ENCODE results near the gene COL11A1.
"Not testable (repeated sequence)": the region's sequence is repeated elsewhere in the genome, so short reads cannot be mapped to it uniquely, and the experiment has no call there.

The COL11A1 gene

GRCh38 chr1:103108376-103109150, at the start of gene COL11A1:
Gene COL11A1 (minus strand): TSS chr1:103108522. CDS start chr1:103108178, 344 bp downstream.
- DNase-seq, result no peak

- no peak for DNase-seq
These were observed 48.6 kb upstream of the COL11A1 start for GRCh38 chr1:103156966-103157365.

GRCh38 chr1:103146166-103146565, 37.8 kb upstream of the COL11A1 start:
- no peak for DNase-seq

DNA sequence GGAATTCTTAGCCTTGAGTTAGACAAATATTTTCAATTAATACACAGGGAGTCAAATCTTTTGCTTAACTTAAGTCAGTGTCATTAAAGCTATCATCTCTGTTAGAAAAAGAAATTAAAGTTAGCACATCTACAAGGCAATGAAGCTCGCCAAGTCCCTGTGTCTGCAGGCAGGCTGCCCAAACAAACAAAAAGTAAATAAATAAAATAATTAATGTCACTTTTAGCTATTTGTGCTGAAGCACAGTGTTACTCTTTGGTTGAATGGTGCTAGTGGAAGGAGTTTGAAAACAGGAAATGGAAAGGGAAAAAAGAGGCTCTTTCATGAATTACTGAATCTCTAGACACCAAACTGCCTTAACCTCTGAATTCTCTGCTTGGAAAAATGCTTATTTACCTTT, 37.1 kb upstream of the COL11A1 start:
- no peak for DNase-seq

DNA sequence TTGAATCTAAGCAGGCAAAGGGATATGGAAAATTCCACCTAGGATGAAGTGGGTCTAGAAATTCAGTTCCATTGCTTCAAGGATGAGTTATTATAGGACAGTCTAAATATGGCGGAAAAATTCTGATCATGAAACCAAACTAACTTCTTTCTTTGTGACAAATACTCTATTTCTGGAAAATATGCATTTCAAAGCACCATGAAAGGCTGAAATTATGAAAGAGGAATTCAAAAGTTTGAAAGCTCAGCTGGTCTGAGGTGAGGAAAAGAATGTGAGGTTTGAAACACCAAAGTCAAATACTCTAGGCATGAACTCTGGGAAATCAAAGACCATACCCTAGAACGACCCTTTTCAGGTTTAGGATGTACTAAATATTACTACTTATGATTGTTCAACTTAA, 36.4 kb upstream of the COL11A1 start:
- DNase-seq, result no peak

DNA sequence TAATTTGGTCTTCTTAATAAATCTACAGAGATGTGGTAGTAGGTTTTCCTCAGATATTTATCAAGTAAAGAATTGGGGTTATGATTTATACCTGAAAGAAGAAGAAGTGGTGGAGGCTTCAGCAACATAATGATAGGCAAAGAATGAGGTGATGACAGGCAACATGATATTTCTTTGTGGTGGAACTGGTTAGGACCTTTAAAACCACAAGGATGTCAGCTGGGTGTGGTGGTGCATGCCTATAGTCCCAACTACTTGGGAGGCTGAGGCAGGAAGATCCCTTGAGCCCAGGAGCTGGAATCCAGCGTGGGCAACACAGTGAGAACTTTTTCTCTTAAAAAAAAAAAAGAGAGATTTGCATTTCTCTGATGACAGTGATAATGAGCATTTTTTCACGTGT, 34.1 kb upstream of the COL11A1 start:
- no peak for DNase-seq

DNA sequence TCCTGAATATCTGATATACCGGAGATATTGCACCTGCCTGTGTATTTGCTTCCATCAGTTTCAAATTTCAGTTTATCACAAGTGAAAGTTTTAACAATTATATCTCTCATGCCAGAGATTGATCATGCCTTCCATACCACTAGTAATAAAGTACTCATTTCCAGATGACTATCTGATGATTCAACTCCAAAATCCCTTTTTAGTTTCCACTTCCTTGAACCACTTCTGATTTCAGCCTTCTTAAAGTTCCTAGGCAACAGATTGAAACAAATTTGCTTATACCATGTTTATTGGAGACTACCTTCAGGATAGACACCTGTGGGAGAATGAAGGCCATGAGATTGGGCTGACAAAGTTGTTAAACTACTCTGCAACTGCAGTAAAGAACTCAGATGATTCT, 21.5 kb upstream of the COL11A1 start:
- DNase-seq, result no peak

DNA sequence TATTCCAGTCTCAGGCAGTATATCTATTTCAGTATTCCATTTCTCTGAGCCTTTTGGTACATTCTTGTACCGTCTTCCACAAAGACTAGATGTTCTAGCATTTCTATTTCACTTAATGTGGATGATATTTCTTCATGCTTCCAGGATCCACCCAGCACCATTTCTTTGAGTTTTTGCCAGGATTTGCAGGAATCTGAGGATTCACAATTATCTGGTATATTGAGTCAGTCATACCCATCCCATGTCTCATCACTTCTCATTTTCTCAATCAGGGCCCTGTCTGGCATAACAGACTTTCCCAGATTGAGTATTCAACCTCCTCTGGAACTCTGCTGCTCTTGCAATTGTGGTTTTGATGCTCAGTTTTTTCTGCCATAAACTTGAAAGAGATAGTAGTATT, 20.9 kb upstream of the COL11A1 start:
- DNase-seq, result no peak

- DNase-seq, result not testable (repeated sequence)
These were observed 19.9 kb upstream of the COL11A1 start for GRCh38 chr1:103128256-103128655.

GRCh38 chr1:103125219-103125618, 16.9 kb upstream of the COL11A1 start:
- no peak for DNase-seq

DNA sequence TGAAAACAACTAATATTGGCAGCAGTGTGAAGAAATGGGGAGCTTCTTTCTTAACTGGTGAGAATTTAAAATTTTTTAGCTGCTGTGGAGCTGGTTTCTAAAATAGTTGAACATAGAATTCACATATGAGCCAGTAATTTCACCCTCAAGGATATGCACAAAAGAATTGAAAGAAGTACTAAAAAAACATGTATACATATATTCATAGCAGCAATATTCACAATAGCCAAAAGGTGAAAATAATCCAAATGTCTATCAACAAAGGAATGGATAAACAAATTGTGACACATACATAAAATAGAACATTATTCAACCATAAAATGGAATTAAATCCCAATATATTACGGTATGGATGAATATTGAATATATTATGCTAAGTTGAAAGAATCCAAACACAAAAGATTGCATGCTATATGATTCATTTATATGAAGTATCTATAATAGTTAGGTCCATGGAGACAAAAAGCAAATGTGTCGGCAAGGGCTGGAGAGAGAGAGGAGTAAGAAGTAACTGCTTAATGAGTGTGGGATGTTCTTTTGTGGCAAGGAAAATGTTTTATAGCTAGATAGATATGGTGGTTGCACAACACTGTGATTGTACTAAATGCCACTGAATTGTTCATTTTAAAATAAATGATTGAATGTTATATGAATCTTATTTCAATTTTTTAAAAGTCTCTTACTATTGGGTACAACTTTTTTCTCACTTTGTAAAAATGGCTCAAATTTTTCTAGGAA, 14.8 kb upstream of the COL11A1 start:
- no peak for DNase-seq

GRCh38 chr1:103120981-103121380, 12.7 kb upstream of the COL11A1 start:
- DNase-seq, result no peak

DNA sequence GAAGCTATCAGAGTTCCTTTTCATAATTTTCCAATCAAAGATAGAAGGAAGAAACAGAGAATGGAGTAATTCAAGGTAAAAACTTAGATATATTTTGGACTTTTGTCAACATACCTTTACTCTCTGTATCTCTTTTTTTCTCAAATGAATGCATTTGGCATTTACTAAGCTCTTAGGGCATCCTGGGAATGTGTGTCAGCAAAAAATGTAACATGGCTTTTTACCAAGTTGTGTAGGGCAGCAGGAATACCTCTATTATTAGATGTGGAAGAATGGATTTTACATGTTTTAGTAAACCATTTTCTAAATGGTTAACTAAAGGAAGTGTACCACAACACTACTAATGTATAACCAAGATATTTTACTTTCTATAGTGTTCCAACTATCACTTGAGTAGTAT, 4.2 kb upstream of the COL11A1 start:
- DNase-seq, result no peak

DNA sequence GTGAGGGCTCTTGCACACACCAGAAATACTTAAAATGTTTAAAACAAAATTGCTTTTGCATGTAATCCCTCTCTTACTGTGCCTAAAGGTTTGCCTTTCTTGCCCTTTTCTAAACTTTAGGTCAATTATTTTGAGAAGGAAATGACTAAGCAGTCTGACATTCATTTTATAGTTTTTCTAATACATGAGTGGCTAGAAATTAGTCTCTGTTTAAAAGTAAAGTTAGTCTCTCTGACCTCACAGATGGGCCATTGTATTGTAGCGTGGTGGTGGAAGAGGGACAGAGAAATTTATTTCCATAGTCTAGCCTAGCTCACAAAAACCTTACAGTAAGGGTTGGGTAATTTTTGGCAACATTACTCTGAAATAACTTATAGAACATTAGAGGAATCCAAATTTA, 3.6 kb upstream of the COL11A1 start:
- DNase-seq, result no peak

DNA sequence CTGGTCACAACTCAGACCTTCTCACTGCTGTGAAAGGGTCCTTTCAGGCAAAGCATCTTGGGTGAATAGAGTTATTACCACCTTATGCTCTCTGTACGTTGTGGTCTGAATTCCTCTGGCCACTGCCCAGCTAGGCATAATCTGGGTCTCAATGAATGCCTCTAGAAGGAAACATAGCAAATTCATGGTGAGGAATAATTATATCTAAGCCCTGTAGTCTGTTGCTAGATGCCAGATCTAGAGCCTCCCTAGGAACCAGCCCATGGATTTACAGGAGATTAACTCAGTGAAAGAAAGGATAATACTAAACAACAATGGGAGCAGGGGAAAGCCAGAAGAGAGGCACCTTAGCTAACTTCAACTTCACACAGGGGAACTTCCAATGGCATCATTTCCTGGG, 2.4 kb upstream of the COL11A1 start:
- DNase-seq, result no peak

GRCh38 chr1:103109311-103109920, 1.1 kb upstream of the COL11A1 start:
- DNase-seq, result no peak

GRCh38 chr1:103107741-103108375, 464 bp downstream of the COL11A1 start:
- no peak for DNase-seq

GRCh38 chr1:103106426-103107341, 1.6 kb downstream of the COL11A1 start:
- DNase-seq, result no peak

DNA sequence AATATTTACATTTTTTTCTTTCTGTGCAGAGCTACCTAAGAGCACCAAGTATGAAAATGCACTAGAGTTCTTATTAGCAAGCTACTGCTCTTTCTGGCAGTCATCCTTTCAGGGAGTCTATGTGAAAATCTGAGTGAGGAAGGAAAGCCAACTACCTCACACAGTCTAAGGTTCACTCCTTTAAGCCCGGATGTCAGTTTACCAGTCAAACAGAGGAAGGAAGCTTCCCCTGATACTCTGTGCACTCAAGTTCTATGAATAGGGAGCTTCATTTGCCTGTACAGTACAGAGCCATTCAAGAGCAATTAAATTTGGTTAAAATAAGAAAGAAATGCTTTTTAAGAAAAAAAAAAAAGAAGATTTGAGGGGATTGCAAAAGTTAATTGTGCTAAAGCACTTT, 6.9 kb downstream of the COL11A1 start:
- DNase-seq, result no peak

- no peak for DNase-seq
These were observed 19.1 kb downstream of the COL11A1 start for GRCh38 chr1:103089221-103089620.

DNA sequence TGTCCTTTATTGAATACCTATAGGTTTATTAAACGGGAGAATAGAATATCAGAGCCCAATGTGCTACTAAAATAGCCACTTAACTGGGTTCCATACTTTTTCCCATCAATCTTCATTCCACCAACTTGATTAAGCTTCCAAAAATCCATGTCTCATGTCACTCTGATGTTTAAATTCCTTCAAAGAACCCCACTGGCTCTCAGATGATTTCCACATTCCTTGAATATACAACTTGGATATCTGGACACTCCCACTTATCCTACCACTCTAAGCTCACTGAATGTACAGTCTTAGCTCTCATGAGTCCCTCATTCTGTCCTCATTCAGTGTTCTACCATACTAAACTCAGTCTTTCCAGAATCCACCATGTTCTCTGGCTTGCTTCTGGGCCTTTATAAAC, 21.1 kb downstream of the COL11A1 start:
- DNase-seq, result no peak

DNA sequence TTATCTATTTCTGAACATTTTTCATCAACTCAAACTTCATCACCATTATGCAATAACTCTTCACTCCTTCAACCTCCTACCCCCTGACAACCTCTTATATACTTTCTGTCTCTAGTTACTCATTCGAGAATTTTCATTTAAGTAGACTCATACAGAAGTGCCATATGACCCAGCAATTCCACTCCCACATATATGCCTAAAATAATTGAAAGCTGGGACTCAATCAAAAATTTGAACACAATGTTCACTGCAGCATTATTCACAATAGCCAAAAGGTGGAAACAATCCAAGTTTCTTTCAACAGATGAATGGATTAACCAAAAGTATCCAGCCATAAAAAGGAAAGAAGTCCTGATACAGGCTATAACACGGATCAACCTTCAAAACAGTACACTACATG, 24.1 kb downstream of the COL11A1 start:
- no peak for DNase-seq

Data from SIG-M5 (cell line).